ENCODE data around the gene SCYL1.
A peak's percentile ranks its signal among the peaks of the same experiment; 100 is the strongest.

SCYL1 gene

DNA sequence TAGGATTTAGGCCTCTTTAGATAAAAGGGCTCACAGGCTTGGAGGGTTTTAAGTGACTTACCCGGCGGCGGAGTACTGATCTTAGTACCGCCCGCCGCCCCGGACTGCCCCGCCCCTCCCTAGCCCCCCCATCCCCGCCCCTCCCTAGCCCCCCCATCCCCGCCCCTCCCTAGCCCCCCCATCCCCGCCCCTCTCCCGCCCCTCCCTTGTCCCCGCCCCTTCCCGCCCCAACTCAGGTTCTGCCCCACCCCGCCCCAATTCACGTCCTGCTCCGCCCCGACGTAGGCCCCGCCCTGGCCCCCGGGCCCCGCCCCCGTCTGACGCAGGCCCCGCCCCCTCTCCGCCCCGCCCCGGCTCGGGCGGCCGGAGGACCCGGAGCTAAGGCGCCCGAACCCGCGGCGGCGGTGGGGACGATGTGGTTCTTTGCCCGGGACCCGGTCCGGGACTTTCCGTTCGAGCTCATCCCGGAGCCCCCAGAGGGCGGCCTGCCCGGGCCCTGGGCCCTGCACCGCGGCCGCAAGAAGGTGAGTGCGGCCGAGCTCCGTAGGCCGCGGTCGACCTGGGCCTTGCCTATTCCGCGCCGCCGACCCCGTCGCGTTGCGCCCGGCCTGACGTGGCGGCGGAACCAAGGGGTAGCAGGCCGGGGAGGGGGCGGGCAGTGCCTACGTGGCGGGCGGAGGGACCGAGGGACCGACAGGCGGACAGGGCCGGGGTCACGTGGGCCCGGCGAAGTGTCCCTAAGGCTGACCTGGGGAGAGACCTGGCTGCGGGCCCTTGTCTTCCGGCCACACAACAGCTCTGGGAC lies at the start of gene SCYL1:
Gene SCYL1 (plus strand): TSS at position 343 of the 805 bp plus-strand sequence. CDS start 71 bp downstream, at position 414.
- peak within 1 kb of the TSS; percentile 75 for H3K9ac ChIP-seq
- peaks cover 16% of the 10 kb centered on the region; the same call in 1 of the 2 replicates for H3K79me2 ChIP-seq (ENCODE audit: insufficient read depth, low read depth)
- H3K4me1 ChIP-seq (ENCODE audit: low read depth, poor library complexity, severe bottlenecking) = peaks cover 4% of the 10 kb centered on the region
- H2AFZ ChIP-seq (ENCODE audit: low read depth) = peak within 1 kb of the TSS; percentile 71
- TF ChIP-seq, protein P1, sequence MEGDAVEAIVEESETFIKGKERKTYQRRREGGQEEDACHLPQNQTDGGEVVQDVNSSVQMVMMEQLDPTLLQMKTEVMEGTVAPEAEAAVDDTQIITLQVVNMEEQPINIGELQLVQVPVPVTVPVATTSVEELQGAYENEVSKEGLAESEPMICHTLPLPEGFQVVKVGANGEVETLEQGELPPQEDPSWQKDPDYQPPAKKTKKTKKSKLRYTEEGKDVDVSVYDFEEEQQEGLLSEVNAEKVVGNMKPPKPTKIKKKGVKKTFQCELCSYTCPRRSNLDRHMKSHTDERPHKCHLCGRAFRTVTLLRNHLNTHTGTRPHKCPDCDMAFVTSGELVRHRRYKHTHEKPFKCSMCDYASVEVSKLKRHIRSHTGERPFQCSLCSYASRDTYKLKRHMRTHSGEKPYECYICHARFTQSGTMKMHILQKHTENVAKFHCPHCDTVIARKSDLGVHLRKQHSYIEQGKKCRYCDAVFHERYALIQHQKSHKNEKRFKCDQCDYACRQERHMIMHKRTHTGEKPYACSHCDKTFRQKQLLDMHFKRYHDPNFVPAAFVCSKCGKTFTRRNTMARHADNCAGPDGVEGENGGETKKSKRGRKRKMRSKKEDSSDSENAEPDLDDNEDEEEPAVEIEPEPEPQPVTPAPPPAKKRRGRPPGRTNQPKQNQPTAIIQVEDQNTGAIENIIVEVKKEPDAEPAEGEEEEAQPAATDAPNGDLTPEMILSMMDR (conservative IDR thresholded peaks at IDR 0.05; ENCODE audit: low read depth, low read length) = no peak
- H4K20me1 ChIP-seq (ENCODE audit: insufficient read depth) = no peaks in the 10 kb centered on the region
- no peak within 1 kb of the TSS for H3K4me3 ChIP-seq (IDR thresholded peaks at IDR 0.05; ENCODE audit: insufficient read depth, low read depth, low read length)
- H3K27me3 ChIP-seq (ENCODE audit: insufficient read depth, low read depth) = peaks cover 4% of the 10 kb centered on the region; the same call in 1 of the 2 replicates
- no peaks in the 10 kb centered on the region; the same call in 1 of the 2 replicates for H3K36me3 ChIP-seq (ENCODE audit: insufficient read depth)
- H3K27ac ChIP-seq = peak within 1 kb of the TSS; percentile 33; the same call in 1 of the 2 replicates
- peak within 1 kb of the TSS; percentile 92 for H3K4me2 ChIP-seq

DNA sequence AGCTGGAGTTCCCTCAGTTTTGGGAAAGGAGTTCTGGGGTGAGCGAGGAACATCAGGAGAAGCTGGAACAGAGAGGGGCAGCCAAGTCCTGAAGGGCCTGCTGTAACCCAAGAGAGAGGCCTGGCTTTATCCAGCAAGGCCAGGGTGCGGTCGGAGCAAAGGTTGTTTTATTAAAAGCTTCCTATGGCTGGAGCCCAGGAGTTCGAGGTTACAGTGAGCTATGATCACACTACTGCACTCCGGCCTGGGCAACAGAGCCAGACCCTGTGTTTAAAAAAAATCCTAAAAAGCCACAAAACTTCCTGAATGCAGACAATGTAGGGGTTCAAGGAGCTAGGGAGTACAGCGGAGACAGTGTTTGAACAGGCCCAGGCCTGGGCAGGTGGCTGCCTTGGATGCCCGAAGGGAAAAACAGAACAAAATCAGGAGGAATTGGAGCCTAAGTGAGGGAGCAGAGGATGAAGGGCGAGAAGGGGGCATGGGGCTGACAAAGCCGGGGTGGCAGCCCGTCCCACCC lies 48.2 kb upstream of the SCYL1 start:
- Histone ChIP-seq H3K4me3 (IDR thresholded peaks at IDR 0.05; ENCODE audit: insufficient read depth, low read depth, low read length) (no peak overlapping the region), H3K36me3 (ENCODE audit: insufficient read depth) (no peaks in the 10 kb centered on the region), H3K27ac (peak overlapping the region; percentile 92), H3K79me2 (ENCODE audit: insufficient read depth, low read depth) (peaks cover 24% of the 10 kb centered on the region), H3K4me1 (ENCODE audit: low read depth, poor library complexity, severe bottlenecking) (peaks cover 79% of the 10 kb centered on the region), H4K20me1 (ENCODE audit: insufficient read depth) (no peaks in the 10 kb centered on the region), H3K4me2 (peak overlapping the region; percentile 95), H3K9ac (peak overlapping the region; percentile 93), H2AFZ (ENCODE audit: low read depth) (no peak overlapping the region), H3K27me3 (ENCODE audit: insufficient read depth, low read depth) (no peaks in the 10 kb centered on the region)
- TF ChIP-seq, protein P1 (conservative IDR thresholded peaks at IDR 0.05; ENCODE audit: low read depth, low read length) = no peak

DNA sequence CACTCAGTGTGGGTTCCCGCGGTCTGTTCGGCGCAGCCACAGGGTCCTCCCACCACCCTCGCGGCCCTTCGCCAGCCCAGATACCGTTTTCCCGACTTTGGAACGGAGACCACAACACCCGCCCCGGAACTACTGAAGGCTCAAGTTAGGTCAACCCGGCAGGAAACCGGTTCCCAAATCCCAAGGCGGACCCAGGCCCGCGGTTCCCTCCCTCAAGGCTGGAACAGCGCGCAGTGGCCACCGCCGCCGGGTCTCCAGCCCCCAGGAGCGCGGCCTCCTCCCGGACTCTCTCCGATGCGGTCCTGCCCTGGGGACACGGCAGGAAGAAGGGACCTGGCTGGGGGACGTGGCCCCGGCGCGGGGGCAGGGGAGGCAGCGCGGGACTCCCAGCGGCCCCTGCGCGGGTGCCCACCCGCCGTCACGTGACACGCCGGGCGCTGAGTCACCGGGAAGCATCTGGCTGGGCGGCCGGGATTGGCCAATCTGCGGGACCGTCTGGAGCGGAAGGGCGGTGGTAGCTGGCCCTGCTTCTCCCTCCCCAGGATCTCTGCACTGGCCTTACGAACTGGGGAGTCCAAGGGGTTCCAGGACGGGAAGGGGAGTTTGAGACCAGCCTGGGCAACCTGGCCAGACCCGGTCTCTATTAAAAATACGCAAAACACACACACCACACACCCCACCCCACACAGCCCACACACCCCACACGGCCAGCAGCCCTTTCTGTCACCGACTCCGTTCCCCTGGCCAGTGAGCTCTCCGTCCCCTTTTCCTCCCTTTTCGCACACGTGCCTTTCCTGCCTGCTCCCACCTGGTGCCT lies 47.5 kb upstream of the SCYL1 start:
- peak overlapping the region; percentile 95 for H3K4me2 ChIP-seq
- H3K4me3 ChIP-seq (IDR thresholded peaks at IDR 0.05; ENCODE audit: insufficient read depth, low read depth, low read length) = no peak overlapping the region
- peak overlapping the region; percentile 92 for H3K27ac ChIP-seq
- peak overlapping the region; percentile 93 for H3K9ac ChIP-seq
- no peaks in the 10 kb centered on the region for H3K27me3 ChIP-seq (ENCODE audit: insufficient read depth, low read depth)
- H4K20me1 ChIP-seq (ENCODE audit: insufficient read depth) = no peaks in the 10 kb centered on the region
- TF ChIP-seq, protein P1 (conservative IDR thresholded peaks at IDR 0.05; ENCODE audit: low read depth, low read length) = no peak
- H3K4me1 ChIP-seq (ENCODE audit: low read depth, poor library complexity, severe bottlenecking) = peaks cover 74% of the 10 kb centered on the region
- peaks cover 24% of the 10 kb centered on the region for H3K79me2 ChIP-seq (ENCODE audit: insufficient read depth, low read depth)
- peak overlapping the region; percentile 34; the same call in 1 of the 2 replicates for H2AFZ ChIP-seq (ENCODE audit: low read depth)
- H3K36me3 ChIP-seq (ENCODE audit: insufficient read depth) = no peaks in the 10 kb centered on the region

DNA sequence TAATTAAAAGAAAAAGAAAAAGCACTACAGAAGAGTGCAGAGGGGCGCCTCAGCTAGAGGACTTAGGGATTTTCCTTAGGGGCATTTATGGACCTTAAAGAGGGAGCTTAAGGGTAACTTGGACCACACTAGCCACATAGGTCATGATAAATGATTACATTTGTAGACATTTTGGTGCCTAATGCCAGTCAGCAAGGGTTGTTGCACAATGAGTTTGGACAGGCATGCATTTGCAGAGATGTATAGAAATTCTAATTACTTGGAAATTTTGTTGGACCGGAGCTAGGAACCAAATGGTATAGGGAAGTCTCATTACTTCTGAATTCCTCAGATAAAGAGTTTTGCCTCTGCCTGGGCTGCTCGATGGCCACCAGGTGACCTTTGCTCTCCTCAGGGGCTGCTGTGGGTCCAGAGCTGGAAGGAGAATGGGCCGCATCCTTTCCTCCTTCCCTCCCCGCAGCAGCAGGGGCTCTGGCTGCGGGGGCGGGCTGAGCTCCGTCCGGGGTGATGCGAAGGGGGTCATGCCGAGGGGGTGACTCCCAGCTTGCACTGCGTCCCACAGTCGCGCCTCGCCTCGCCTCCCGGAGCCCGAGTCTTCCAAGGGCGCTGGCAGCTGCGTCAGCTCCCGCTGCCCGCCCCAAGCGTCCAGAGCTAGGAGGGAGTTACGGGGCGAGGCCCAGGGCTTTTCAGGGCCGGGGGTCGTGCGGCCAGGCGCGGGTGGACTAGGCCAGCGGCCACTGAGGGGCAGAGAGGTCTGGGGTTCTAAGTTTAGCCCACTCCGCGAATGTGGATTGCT lies 46.3 kb upstream of the SCYL1 start:
- TF ChIP-seq, protein P1 (conservative IDR thresholded peaks at IDR 0.05; ENCODE audit: low read depth, low read length) = no peak
- Histone ChIP-seq H2AFZ (ENCODE audit: low read depth) (0 out of 2 replicates have a peak overlapping the region, but pooled peaks have one; percentile 22), H3K4me1 (ENCODE audit: low read depth, poor library complexity, severe bottlenecking) (peaks cover 64% of the 10 kb centered on the region), H4K20me1 (ENCODE audit: insufficient read depth) (no peaks in the 10 kb centered on the region), H3K4me3 (IDR thresholded peaks at IDR 0.05; ENCODE audit: insufficient read depth, low read depth, low read length) (no peak overlapping the region), H3K27me3 (ENCODE audit: insufficient read depth, low read depth) (no peaks in the 10 kb centered on the region), H3K4me2 (peak overlapping the region; percentile 51; the same call in 1 of the 2 replicates), H3K79me2 (ENCODE audit: insufficient read depth, low read depth) (peaks cover 24% of the 10 kb centered on the region), H3K36me3 (ENCODE audit: insufficient read depth) (no peaks in the 10 kb centered on the region), H3K27ac (peak overlapping the region; percentile 92; the same call in 1 of the 2 replicates), H3K9ac (peak overlapping the region; percentile 93; the same call in 1 of the 2 replicates)
